GM12873 (cell line): ENCODE results near the gene GPRC5A.

ENCODE experiments used
- TF ChIP-seq, protein P1 (sequence below): IDR thresholded peaks from 2 replicates; pipeline ENCODE4 v1.5.1; 2012; ENCODE audit warnings: low read depth, mild to moderate bottlenecking, moderate library complexity, low read length, control low read depth; ENCODE audit not compliant: insufficient read depth; ENCODE audit errors: missing control alignments

GPRC5A gene, protein sequence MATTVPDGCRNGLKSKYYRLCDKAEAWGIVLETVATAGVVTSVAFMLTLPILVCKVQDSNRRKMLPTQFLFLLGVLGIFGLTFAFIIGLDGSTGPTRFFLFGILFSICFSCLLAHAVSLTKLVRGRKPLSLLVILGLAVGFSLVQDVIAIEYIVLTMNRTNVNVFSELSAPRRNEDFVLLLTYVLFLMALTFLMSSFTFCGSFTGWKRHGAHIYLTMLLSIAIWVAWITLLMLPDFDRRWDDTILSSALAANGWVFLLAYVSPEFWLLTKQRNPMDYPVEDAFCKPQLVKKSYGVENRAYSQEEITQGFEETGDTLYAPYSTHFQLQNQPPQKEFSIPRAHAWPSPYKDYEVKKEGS

DNA sequence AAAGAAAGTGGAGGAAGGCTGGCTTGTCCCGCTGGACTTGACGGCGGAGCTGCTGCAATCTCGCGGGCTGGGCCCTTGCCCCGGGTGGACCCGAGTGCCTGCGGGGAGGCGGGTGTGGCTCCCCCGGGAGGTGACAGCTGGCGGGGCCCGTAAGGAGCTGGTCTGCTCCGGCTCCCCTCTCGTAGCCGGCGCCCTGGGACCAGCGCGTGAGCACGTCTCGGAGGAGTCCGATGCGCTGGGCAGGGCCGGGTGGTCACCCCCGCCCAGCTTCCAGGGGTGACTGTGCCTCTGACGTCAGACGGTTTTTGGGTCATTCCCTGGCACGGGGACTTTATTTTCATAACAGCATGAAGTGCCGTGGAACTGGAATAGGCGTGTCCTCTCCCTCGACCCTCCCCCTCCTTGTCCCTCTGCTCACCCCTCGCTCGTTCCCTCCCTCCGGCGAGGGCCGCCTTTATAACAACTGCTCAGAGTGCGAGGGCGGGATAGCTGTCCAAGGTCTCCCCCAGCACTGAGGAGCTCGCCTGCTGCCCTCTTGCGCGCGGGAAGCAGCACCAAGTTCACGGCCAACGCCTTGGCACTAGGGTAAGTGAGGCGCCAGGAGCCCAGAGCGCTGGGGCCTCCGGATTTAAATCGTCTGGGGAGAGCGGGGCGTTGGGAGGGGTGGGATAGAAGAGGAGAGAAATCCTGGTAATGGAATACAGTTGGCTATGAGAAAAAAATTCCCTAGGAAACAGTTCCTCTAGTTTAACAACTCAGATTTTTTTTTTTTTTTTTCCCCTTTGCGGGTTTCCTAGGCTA lies at the start of gene GPRC5A:
GPRC5A (plus strand) TSS at position 483 of the 801 bp plus-strand sequence. CDS start 16,688 bp downstream, outside the sequence.
- TF ChIP-seq, protein P1, sequence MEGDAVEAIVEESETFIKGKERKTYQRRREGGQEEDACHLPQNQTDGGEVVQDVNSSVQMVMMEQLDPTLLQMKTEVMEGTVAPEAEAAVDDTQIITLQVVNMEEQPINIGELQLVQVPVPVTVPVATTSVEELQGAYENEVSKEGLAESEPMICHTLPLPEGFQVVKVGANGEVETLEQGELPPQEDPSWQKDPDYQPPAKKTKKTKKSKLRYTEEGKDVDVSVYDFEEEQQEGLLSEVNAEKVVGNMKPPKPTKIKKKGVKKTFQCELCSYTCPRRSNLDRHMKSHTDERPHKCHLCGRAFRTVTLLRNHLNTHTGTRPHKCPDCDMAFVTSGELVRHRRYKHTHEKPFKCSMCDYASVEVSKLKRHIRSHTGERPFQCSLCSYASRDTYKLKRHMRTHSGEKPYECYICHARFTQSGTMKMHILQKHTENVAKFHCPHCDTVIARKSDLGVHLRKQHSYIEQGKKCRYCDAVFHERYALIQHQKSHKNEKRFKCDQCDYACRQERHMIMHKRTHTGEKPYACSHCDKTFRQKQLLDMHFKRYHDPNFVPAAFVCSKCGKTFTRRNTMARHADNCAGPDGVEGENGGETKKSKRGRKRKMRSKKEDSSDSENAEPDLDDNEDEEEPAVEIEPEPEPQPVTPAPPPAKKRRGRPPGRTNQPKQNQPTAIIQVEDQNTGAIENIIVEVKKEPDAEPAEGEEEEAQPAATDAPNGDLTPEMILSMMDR = no peak

DNA sequence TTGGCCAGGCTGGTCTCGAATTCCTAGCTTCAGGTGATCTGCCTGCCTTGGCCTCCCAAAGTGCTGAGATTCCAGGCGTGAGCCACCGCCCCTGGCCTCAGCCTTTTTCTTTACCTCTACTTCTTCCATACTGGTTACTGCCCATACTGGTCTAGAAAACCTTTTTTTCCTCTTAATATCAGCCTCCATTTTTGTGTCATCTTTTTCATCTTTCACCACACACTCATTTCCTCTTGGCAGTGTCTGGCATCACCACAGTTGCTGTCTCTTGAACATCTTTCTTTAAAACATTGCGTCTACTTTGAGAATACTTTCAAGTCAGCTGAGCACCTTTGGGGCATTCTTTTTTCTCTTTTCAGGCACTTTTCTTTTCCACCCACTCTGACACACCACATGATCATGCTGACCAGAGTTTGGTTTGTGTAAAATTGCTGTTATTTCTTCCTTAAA lies 45.5 kb upstream of the GPRC5A start:
- TF ChIP-seq, protein P1 = no peak

DNA sequence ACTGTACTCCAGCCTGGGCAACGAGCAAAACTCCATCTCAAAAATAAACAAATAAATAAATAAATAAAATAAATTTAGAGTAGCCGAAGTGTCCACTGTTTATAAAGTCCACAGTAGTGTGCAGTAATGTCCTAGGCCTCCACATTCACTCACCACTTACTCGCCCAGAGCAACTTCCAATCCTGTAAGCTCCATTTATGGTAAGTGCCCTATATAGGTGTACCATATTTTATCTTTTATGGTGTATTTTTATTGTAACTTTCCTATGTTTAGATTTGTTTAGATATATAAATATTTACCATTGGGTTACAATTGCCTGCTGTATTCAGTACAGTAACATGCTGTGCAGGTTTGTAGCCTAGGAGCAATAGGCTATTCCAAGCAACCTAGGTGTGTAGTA lies 37.9 kb upstream of the GPRC5A start:
- TF ChIP-seq, protein P1 = no peak

DNA sequence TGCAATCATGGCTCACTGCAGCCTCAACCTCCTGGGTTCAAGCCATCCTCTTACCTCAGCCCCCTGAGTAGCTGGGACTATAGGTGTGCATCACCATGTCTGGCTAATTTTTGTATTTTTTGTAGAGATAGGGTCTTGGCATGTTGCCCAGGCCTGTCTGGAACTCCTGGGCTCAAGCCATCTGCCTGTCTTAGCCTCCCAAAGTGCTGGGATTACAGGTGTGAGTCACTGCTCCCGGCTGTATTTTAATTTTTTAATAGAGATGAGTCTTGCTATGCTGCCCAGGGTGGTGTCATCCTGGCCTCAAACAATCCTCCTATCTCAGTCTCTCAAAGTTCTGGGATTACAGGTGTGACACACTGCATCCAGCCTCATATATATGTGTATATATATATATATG lies 31.7 kb upstream of the GPRC5A start:
- TF ChIP-seq, protein P1 = no peak

DNA sequence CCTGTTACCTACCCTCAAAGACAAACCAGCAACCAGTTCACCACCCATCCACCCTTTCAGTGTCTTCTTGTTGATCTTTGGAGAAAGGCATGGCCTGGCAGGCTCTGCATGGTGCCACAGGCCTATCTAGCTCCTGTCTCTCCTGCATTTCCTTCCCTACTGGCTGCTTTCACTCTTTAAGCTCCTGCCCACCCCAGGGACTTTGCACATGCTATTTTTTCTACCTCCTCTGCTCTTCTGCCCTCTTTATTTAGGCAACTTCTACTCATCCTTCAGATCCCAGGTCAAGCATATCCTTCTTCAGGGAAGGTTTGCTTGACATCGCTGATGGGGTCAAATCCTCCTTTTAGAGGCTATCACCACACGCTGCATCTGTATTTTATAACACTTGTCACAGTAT lies 27.1 kb upstream of the GPRC5A start:
- TF ChIP-seq, protein P1 = no peak

DNA sequence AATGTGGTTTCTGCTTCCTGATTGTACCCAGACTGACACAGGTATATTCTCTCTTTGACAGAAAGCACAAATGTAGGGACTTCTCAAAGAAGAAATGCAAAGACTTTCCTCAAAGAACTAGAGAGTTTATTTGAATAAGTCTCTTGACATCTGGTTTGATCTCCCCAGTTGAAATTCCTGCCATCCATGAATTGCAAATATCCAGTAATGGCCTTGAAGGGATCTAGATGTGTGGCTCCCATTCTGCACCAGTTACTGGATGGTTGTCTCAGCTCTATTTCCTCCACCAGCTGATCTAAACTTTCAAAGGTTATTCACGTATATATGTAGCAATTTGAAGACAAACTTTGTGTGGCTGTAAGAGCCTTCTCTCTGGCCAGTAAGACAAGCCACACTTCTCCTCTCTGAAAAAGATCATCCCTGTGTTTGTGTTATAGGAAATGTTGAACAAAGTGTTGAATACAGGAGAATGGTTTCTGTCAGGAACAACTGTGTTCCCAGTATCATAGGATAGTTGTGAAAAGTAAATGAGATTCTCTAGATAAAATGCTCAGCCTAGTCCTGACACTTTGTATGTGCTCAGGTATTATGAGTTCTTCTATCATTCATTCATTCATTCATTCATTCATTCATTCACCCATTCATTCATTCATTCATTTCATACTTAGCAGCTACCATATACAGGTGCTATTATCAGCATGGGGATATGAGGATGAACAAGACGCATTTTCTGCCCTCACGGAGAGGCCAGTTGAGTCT lies 22.7 kb upstream of the GPRC5A start:
- TF ChIP-seq, protein P1 = no peak

DNA sequence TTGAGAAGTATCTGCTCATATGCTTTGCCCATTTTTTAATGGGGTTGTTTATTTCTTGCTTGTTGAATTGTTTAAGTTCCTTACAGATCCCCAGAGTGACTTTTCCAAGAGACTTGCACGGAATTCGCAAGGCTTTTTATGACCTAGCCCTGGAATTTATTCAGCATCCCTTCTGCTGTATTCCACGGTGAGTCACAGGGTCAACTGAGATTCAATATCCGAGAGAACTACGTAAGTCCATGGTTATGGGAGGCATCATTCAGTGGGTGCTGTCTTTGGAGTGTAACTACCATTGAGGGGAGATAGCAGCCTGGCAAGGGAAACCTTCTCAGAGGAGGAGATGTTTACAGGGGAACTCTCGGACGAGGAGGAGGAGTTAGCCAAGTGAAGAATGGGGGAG lies 20.9 kb upstream of the GPRC5A start:
- TF ChIP-seq, protein P1 = no peak
